Activated CD4-positive, alpha-beta T cell treated with anti-CD3 and anti-CD28 coated beads, Interleukin-2, Interleukin-4, amounts not matched to agents 100 ng/mL and 50 ng/mL, durations not matched to agents 16 hours and 8 hours (primary cell): Measurements from ENCODE around the gene SLC44A1.

ENCODE experiments used
- DNase-seq: peaks from one replicate; pipeline ENCODE4 v3.0.0-alpha.2; 2020; ENCODE audit warnings: low spot score

The SLC44A1 gene

GRCh38 chr9:105473221-105473620, 228.8 kb downstream of the SLC44A1 start:
- no peak for DNase-seq

DNA sequence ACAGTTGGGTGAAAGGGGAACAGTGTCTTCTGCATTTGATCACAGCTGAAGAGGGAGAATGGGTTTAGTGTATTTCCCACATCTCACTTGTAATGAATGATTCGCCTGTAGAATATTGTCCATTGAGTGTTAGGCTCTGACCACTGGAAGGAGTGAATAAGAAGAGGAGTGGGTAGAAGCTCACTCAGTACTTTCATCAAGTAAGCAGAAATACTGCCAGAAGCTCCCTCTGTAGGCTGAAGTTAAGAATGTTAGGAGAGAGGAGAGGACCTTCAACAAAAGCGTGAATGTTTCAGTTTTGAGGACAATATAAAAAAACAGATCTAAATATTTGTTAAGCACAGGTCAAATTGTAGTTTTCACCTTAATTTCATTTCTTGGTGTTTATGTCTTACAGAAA, 230.9 kb downstream of the SLC44A1 start:
- DNase-seq = no peak

- DNase-seq = no peak
Measured at GRCh38 chr9:105479846-105480245, 235.4 kb downstream of the SLC44A1 start.

DNA sequence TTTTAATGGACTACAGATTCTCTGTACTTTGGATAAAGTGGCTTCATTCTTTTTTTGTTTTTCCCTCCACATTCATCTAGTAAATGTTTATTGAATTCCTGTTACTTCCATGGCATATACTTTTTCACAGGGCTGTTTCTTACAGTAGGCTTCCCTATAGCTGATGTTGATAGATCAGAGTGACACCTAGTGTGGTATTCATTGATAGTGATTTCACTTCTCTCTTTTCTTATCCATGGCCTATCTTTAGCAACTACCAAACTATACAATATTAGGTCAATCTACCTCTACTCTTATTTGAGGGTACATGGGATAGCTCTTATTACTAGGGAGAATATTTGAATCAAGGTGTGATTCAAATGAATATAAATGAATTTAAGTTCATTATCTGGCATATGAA, 239.2 kb downstream of the SLC44A1 start:
- DNase-seq = no peak

GRCh38 chr9:105484226-105484625, 239.8 kb downstream of the SLC44A1 start:
- no peak for DNase-seq

DNA sequence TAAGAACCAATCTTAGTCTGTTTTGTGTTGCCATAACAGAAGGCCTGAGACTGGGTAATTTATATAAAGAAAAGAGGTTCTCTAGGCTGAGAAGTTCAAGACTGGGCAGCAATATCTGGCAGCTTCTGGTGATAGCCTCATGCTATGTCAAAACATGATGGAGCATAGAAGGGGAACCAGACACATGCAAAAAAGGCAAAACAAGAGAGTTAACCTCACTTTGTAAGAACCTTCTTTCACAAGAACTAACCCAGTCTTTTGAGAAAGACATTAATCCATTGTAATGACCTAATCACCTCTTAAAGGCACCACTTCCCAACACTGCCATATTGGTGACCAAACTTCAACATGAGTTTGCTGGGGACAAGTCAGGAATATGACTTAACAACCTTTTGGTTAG, 240.7 kb downstream of the SLC44A1 start:
- DNase-seq = no peak
